ENCODE data around the gene ARSB.
"Not testable (repeated sequence)": the region's sequence is repeated elsewhere in the genome, so short reads cannot be mapped to it uniquely, and the experiment has no call there.

The ARSB gene

DNA sequence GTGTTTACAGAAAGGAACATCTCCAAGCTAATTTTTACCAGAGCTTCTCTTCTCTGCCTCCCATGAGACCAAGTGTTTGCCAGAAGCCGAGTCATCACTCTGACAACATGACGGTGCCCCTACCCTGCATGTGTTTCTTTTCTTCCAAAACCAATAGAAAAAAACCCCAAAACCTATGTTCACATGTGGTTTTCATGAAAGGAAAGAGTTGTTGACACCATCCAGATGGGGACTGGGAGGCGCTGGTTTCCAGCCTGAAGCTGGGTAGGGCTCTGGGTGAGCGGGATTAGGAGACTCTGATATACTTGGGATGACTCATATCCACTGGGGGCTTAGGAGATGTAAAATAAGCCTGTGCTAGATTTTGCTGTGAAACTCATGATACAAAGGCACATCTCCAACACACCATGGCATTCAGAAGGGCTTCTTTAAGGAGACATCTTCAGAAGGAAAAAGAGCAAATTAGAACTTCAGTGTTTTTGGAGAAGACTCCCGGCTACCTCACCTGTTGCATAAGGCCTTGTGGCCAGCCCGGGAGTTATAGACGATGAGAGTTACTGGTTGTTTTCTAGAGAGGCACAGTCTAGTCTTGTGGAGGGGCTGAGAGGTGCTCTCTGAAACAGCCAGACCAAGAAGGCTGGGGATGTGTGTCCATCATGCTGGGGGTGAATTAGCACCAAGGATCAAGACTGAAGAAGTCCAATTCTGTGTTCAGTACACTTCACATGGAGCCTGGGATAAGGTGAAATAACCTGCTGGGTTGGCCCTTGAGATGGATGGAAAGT, 227.6 kb downstream of the ARSB start:
- FAIRE-seq (no peak), DNase-seq (ENCODE audit: low spot score) (no peak)

DNA sequence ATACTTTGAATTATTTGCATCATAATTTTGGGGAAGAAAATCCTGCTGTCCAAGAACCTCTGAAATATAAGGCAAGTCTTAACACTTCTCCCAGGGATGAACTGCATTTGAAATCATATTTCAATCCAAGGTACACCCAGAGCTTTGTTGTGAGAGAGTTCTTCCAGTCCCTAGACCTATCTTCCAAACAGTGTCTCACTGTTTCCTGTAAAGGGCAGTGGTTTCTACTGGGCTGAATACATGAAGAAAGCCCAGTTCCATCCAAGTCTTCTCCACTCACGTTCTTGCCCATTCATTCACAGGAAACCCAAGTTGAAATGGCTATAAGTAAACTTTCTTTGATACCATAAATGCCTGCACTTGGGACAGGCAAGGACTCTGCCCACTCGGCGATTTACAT, 228.3 kb downstream of the ARSB start:
- DNase-seq (ENCODE audit: low spot score): no peak
- FAIRE-seq: no peak

DNA sequence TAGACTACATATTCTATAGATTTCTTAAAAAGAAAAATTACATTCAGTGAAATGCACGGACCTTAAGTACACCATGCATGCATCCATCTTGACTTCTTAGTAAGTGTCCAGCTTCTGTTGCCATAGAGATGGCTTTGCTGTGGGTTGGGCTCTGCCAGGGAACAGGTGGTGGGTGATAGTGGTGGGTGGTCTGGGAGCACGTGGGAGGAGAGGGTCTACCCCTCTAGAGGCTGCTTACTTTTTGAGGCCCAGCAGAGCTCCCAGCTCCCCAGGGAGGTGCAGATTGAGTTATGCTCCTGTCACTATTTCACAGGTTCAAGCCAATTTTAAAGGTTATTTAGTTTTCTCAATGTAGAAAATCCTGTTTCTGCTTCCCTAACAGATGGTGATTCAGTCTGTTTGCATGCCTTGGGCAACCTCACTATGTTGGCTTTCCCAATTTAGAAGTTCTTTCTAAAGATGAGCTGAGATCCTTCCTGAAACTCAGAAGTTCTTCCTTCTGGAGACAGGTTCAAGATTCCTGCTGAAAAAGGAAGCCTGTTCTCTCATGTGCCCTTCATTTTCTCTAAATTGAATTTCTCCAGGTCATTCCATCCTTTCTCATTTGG, 229.2 kb downstream of the ARSB start:
- FAIRE-seq (no peak), DNase-seq (ENCODE audit: low spot score) (no peak)

DNA sequence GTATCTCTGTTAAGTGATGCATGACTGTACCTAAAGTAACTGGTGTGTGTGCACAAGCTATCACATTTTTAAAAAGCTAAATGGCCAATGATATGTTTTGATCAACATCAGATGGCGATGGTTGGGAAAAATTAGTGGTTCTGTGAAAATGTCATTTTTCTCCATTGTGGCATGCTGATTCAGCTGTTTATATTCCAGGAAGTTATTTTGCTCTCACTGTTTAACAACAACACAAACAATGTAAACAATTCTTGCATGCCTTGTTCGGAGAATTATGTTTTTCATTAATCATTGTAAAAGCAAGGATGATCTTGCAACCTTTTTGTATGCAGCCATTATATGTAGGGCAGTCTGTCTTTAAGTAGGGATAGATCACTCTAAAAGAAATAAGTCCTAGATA, 230.5 kb downstream of the ARSB start:
- FAIRE-seq (no peak), DNase-seq (ENCODE audit: low spot score) (no peak)

DNA sequence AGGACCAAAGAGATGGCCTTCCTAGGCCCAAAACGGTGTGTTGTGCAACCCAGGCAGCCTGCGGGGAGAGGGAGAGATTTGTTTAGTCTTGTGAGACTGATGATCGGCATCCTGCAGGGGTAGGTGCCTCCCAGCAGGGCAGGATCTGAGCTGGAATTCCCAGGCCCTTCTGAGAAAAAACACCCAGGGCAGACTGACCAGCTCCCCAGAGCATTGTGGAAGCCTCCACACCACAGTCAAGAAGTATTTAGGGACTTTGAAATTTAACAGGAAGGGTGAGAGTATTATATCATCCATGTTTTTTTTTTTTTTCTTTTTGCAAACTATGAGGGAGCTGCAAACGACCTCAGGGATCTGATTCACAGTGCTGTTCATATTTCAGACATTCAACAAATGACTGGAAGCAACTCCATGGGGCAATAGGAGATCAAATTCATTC, 232.0 kb downstream of the ARSB start:
- DNase-seq (ENCODE audit: low spot score): no peak
- FAIRE-seq: no peak

DNA sequence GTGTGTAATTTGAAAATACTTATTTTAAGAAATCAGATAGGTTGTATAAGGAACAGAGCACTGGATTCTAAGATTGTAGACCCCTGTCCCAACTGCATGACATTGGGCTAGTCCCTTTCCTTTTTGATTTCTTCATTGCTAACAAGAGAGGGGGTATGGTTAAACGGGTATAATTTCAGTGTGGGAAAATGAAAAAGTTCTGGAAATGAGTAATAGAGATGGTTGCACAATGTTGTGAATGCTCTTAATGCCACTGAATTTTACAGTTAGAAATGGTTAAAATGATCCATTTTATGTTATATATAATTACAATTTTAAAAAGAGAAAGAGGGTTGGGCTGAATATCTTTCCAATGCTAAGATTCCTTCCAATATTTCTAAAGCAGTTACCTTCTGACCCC, 233.2 kb downstream of the ARSB start:
- DNase-seq (ENCODE audit: low spot score) (no peak), FAIRE-seq (no peak)

DNA sequence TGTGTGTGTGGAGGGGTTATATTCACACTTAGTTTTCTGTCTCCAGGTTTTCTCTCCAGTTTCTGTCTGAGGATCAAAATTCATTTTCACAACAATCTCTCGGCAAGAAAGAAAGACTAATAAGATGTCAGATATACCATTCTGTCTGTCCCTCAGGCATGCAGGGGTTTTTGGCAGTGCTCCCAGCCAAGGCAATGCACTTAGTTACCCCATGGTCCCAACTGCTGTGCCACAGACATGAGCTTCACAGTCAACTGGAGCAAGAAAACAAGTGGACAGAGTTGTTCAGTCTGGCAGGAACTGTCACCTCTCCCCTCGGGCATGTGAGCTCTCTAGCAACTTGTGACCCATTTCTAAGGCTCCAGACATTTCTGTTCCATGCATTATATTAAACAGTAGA, 234.8 kb downstream of the ARSB start:
- DNase-seq (ENCODE audit: low spot score) (no peak), FAIRE-seq (no peak)

DNA sequence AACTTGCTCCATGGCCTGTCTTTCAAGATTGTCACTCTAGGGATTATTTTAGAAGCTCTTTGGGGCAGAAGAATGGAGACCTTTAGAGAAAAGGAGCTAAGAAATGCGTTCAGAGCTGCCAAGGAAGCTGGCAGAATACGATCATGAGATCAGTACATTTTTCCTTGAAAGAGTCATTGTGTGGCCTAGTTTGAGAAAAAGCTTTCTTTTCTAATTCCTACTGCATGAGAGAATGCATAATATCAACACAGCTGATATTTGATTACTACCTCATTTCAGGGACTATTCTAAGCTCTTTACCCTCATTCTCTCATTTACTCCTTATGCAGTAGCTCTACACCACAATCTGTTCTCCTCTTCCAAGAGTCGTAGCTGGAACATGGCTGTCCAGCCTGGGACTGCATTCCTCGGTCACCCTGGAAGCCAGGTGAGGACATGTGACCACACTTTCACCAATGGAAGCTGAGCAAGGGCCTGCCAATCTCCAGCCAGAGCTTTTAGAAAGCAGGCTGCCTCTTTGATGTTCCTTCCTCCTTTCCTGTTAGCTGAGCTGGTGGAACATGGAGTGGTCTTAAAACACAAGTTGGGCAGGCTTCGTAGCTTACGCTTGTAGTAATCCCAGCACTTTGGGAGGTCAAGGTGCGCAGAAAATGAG, 237.3 kb downstream of the ARSB start:
- no peak for FAIRE-seq
- peak; percentile 18 for DNase-seq (ENCODE audit: low spot score)

DNA sequence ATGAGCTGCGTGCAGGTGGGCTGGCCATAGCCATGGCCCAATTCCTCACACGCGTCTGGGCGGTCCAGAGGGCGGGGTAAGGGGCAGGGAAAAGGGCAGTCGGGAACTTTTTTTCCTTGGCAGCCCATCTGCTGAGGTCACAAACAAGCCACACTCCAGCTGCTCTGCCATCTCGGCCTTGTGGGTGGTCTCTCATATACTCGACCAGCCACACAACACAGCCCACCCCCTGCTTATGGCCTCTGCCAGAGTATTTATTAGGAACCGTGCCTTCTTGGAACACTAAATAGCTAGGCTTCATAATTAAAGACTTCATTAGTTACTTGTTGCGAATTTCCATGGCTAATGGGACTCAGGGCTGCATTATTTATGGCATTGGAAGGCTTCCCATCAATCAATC, 238.1 kb downstream of the ARSB start:
- FAIRE-seq: no peak
- no peak for DNase-seq (ENCODE audit: low spot score)

DNA sequence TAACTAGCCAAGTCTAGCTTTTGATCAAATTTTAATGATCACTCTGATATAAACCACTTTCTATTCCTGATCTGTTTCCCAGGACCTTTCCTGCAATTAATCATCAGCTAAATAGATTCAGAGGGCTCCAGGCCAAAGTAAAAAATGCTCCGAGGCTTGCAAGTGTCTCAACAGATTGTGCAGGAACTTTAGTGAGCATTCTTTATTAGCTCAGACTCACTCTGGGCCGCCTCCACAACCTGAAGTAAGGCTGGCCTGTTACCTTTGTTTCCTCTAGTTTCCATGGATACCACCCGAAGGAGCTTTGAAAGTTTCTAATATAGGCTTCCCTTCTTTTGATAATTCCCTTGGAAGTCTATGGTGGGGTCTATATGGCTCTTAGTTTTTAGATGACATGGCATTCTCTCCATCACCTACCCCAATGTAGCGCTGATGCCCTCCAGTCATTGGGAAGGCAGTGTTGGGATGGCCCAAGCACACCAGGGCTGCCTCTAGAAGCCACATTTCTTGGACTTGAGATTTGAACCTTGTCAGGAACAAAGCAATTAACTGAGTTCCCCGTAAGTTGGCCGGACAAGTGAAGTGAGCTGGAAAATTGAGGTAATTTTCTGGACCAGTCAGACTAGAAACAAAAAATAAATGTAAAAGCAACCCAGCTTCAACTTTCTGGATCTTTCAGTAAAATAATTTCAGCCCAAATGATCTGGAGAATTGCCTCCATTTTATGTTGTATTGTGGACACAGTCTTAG, 238.9 kb downstream of the ARSB start:
- DNase-seq (ENCODE audit: low spot score) (no peak), FAIRE-seq (no peak)

DNA sequence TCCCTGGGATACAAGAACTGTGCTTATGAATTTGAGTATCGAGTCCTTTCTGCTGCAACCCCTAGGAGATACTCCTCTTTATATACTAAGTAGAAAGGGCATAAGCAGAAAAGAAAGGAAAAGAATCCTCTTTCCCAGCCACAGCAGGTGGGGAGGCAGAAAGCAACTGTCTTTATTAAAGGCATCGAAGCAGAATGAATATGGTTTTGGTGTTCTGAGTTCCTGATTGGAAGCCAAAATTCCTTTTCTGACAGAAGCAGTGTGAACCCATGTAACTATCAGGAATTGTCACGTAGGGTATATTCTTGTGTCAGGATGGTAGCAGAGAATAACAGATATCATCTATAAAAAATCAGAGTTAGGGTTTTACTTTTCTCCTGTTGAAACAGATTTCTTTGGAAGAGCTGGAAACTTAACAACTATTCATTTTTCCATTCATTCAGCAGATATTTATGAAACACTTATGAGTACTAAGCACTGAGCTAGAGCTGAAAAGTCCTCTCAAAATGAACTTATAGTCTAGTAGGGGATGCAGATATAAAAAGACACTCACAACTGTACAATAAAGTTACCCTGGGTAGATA, 240.1 kb downstream of the ARSB start:
- DNase-seq (ENCODE audit: low spot score) (no peak), FAIRE-seq (no peak)

DNA sequence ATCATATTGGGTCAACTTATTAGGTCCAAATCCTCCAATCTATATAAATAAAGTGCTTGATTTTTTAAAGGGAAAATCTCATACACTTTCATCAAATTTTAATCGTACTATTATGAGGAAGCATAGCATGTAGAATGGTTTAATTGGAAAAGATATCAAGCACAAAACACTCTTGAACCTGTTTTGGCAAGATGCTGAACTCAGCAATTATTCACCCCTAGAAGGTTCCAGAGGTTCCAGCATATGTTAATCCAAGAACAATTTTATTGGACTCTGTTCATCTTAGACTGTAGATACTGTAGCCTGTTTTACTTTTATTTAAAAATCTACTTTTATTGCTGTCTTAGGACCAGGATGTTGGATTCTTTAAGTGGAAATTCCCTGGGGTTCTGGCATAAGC, 244.1 kb downstream of the ARSB start:
- no peak for FAIRE-seq
- DNase-seq (ENCODE audit: low spot score): no peak

DNA sequence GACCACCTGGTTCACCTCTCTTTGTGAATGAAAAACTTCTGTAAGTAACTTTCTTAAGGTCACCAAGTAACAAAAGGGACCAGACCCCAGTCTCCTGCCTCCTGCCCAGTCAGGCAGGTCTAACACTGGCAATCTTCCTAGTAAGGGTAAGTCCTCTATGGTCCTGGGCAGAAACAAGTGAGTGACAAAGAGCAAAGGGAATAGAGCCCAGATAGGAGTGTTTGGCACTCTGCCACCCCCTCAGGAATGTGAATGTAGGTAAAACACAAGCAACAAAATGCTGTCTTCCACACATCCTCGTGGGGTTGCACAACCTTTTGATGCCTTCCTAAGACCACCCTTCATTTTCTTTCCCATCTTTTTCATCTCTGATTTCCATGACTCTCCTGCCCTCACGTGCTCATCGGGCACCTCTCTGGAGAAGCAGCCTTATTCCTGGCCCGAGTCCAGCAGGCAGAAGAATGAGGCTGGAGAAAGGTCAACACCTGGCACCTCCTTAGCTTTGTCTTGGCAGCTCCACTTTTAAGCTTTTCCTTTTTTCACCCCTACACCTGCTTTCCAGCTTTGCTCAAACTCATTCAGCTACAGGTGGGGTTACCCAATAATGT, 246.3 kb downstream of the ARSB start:
- DNase-seq (ENCODE audit: low spot score): no peak
- FAIRE-seq: no peak

DNA sequence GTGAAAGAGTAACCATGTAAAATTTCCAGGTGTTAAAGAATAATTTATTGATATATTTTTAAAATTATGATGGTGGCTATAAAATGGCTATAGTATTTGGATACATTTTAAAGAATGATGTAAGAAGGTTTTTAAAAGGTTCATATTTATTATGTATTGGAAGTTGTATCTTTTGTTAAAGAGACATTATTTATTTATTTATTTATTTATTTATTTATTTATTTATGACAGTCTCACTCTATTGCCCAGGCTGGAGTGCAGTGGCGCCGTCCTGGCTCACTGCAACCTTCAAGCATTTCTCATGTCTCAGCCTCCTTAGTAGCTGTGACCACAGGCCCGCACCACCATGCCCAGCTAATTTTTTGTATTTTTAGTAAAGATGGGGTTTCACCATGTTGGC, 247.0 kb downstream of the ARSB start:
- FAIRE-seq: no peak

DNA sequence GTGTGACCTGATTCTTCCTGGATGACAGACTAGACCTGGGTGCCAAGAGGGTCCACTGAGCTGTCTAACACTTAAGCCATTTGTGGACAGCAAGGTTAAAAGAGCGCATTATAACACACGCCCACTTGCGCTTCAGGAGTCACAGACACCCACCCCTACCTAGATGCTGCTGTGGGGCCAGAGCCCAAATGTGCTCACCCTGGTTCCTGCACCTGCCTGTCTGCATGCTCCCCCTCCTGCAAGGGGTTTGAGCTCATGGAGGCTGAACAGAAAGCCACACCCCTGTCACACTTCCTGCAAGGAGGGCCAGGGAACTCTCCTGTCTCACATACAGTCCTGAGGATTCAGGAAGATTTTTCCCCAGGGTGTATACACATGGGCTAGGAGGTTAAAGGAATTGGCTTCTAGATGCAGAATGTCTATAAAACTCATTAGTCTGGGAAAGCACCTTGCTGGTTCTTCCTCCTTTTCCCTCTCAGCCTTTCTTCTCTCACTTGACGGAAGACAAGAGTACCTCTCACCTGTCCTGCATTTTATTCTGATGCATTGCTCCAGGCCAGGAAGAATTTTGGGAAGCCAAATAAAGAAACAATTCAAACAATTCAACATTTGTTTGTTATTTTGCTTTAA, 249.2 kb downstream of the ARSB start:
- FAIRE-seq (no peak), DNase-seq (ENCODE audit: low spot score) (no peak)

More for the DNA sequence above, 247.0 kb downstream of the ARSB start:
- DNase-seq (ENCODE audit: low spot score): no peak

DNA sequence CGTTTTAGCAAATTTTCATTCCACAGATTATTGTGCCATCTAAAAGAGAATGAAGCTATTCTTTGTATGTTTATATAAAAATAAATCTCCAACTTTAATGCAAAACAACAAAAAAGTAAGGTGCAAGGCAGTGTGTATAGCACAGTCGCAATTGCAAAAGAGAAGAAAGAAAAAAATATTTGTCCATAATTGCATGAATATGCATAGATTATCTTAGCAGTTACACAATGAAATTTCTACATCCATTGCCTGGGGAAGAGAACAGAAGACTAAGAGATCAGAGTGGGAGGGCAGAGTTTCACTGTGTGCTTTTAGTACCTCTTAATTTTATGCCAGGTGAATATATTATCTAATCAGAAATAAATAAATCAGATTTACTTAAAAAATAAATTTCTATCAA, 250.2 kb downstream of the ARSB start:
- no peak for DNase-seq (ENCODE audit: low spot score)
- no peak for FAIRE-seq

DNA sequence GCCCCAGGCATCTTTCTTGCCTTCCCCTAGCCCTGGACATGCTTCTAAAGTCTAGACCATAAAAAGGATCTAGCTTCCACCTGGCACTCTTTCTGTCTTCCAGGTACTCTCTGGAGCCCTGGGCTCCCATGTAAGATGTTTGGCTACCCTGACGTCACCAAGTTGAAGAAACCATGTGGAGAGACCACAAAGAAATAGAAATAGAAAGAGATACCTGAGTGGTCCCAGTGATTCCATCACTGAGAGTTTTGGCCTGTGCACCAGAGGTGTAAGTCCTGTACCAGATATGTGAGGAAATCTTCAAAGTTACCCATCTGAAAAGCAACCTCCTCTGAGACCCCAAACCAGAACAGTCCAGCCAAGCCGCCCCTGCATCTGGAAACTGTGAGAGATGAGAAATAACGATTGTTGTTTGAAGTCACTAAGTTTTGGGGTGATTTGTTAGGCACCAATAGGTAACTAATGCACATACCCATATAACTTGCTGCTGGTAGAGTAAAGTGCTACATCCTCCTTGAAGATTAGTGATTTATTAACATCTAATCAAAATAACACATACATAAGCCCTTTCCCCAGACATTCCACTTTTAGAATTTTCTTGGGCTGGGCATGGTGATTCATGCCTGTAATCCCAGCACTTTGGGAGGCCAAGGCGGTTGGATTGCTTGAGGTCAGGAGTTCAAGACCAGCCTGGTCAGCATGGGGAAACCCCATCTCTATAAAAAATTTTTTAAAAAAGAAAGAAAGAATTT, 250.8 kb downstream of the ARSB start:
- DNase-seq (ENCODE audit: low spot score) (no peak), FAIRE-seq (no peak)

DNA sequence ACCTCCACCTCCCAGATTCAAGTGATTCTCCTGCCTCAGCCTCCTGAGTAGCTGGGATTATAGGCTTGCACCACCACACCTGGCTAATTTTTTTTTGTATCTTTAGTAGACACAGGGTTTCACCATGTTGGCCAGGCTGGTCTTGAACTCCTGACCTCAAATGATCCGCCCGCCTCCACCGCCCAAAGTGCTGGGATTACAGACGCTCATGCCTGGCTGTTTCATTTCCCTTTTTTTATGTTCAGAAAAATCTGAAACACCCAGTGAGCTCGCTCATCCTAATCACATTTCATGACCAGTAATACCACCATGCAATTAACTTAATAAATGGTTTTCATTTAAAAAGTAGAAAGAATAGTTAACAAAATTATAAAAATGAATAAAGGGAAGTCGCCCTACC, 252.4 kb downstream of the ARSB start:
- DNase-seq (ENCODE audit: low spot score); FAIRE-seq: not testable (repeated sequence)

DNA sequence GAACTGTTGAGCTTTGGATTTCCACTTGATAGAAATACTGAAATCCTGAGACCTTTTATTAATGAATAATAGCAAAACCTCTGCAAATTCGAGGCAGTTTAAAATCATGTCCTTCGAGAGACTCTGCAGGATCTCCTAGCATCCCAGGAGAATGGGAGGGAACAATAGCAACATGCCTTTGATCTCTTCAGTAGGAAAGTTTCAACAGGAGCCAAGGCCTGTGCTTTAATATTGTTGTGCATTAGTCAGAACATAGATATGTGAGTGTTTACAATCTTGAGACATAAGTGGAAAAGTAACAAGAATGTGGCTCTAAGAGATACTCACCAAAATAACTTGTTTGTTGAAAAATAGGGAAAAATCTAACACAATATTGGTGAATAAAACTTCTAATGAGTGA, 253.2 kb downstream of the ARSB start:
- FAIRE-seq (no peak), DNase-seq (ENCODE audit: low spot score) (no peak)

Measured in urothelium cell line (cell line).